GM12873 (cell line): Measurements from ENCODE around the gene CDH4.

Experiments
- CTCF ChIP-seq: IDR thresholded peaks from 2 replicates; pipeline ENCODE4 v1.5.1; 2012; ENCODE audit warnings: low read depth, mild to moderate bottlenecking, moderate library complexity, low read length, control low read depth; ENCODE audit not compliant: insufficient read depth; ENCODE audit errors: missing control alignments

CDH4 gene

DNA sequence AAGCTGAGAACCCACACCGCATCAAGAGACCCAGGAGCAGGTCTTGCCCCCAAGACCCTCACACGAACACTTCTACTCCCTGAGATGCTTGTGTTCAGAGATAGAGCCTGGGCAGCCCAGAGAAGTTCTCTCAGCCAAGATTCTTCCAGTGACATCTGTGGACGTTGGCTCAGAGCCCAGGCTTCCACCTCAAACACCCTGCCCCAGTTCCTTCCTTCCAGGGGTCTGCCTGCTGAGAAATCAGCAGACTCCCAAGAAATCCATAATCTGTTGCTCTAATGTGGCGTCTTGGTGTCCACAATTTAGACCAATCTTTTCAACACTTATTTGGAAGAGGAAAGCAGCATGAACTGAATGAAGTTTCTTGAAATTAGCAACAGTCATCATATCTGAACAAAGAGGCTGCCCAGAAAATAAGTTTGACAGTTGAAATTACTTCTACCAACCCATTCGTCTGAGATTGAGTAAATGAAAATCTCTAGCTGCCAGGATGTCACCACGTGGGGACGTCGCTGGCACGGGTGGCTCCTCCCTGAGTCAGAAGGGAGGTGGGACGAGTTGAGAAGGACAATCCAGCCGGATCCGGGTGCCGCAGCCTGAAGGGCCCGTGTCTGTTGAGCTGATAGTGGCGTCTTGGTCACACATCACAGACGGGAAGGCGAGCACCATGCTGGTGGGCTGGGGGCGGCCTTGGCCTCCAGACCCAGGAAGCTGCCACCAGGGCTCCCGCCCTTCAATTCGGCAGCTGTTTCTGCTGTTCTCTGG, 412.7 kb downstream of the CDH4 start:
- TF ChIP-seq CTCF = no peak

DNA sequence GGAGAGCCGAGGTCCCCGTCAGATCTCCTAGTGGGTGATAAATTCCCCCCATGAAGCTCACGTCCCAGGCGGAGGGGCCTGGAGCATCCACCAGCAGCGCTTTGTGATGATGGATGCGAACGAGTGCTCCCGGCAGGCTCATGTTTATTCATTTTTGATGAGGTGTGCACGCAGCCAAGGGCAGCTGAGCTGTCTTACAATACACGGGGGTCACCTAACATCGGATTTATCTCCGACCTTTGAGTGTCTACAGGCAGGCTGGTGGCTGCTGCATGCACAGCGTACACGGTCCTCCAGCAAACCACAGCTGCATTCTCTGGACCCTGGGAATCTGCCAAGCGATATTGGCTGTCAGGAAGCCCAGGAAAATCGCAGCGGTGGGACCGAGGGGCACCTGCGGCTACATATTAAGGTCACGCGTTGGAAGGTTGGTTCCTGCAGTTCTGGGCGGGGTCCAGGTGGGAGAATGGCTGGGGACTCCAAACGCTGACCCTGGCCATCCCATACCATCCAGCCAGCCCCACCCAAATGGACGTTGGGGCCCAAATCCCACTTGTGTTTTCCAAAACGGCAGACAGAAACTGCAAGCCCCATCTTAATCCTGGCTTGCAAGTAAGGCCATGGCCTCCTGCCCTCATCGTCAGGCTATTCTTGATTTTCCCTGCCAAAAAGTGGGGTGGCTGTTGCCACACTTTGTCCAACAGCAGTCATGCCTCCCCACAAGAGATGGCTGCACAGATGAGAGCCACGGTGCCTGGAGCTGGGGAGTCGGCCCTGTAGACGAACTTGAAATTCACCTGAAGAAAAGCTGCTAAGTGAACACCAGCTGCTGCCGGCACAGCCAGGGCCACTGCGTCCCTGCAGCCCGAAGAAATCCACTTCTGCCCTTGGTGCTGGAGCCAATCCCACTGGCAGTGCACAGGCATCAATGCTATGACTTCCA, 413.7 kb downstream of the CDH4 start:
- no peak for TF ChIP-seq CTCF

DNA sequence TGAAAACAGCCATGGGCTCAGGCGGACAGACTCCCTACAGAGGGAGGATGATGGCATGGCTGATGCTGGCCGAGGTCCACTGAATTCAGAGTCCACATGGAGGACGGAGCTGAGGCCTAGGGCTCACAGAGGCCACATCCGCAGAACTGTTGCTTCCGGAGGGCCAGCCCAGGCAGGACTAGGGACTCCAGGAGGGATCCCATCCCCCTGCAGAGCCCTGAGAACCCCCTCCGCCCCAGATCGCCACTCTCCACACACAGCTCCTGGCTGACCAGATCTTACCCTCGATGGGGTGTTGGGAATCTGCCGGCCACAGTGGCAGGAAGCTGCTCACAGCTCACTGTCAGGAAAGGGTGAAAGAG, 414.4 kb downstream of the CDH4 start:
- TF ChIP-seq CTCF = no peak

DNA sequence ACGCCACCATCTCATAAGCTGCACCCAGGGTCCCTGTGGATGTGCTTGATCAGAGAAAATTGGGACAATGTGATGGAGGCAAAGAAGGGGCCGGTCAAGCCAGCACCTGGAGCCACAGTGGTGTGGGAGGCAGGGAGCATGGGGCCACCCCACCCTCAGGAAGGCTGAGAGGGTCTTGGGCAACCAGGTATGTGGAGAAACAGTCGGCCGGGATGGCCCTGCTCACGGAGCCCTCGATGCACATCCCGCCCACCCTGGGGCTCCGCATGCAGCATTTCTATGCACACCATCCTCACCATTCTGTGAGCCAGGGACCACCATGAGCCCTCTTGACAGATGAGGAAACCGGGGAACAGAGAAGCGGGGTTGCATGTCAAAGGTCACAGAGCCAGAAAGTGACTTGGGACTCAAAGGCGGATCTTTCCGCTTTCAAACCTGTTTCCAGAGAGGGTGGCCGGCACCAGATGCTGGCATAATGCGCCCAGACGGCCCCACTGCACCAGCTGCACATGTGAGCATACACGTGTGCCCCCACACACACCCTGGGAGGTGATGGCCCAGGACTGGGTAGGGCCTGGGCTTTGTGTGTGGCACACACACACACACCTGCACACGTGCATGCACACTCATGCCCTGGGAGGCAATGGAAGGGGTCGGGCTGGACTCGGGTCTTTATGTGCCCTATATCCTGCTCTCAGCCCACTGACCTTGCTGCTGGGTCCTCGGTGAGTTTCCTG, 415.2 kb downstream of the CDH4 start:
- TF ChIP-seq CTCF = no peak

DNA sequence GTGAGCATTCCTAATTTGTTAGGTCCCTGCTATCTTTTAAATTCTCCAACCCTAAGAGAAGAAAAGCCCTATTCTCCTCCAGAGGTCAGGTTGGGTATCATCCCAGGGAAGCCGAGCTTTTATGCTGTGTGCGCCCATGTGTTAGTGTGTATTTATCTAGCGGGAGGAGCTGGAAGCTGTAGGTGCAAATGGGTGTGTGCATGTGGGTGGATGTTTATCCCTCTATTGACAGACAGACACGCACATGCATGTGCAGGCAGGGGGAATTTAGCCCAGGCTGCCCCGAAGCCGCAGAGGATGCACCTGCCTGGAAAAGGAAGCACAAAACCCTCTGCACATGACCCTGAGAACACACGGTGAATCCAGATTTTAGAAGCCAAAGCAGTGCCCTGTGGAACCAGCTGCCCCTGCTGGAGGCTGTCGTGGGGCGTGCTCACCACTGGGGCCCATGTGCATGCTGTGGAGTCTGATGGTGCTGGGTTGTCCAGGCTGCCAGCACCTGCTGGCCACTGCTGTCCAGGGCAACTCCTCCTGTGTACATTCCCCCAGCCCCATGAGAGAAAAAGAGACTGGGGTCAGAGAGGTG, 416.1 kb downstream of the CDH4 start:
- TF ChIP-seq CTCF = no peak

- TF ChIP-seq CTCF = no peak
These were observed 416.9 kb downstream of the CDH4 start for GRCh38 chr20:61668771-61669503.
